HepG2 (cell line): ENCODE data around the gene TYMS. TPM values are rescaled to one million over a fixed set of nuclear protein-coding genes. Genes with fewer than 3 reads are reported as not detected.

Source experiments
- BCL3 ChIP-seq: sonication (generic); formaldehyde crosslinking; IDR thresholded peaks from 2 replicates; pipeline ENCODE4 v1.5.1; 2020; ENCODE audit warnings: mild to moderate bottlenecking, missing genetic modification reagents, moderate library complexity
- CEBPB ChIP-seq: IDR thresholded peaks from 2 replicates; pipeline ENCODE4 v1.6.1; 2011; ENCODE audit warnings: low read depth, low read length, improper control_type of control experiment, borderline replicate concordance
- EHMT2 ChIP-seq: fragments of 200-600 bp; sonication (generic); IDR thresholded peaks from 2 replicates; pipeline ENCODE4 v1.7.0; 2017; ENCODE audit warnings: antibody characterized with exemption, low read depth, low read length, borderline replicate concordance
- HDAC2 ChIP-seq: sonication (generic); formaldehyde crosslinking; IDR thresholded peaks from 2 replicates; pipeline ENCODE4 v1.4.0; 2020; ENCODE audit warnings: missing genetic modification reagents
- HHEX ChIP-seq: IDR thresholded peaks from 2 replicates; pipeline ENCODE4 v1.6.1; 2016; ENCODE audit warnings: control low read depth
- HOXA7 ChIP-seq: sonication (generic); formaldehyde crosslinking; IDR thresholded peaks from 2 replicates; pipeline ENCODE4 v1.8.1; 2022; ENCODE audit warnings: mild to moderate bottlenecking, missing genetic modification reagents, moderate library complexity
- NFKB2 ChIP-seq: sonication (generic); formaldehyde crosslinking; IDR thresholded peaks from 2 replicates; pipeline ENCODE4 v1.4.0; 2020; ENCODE audit warnings: missing genetic modification reagents, borderline replicate concordance
- PBX3 ChIP-seq: sonication (generic); formaldehyde crosslinking; IDR thresholded peaks from 2 replicates; pipeline ENCODE4 v1.8.1; 2023; ENCODE audit warnings: missing genetic modification reagents, inconsistent platforms, borderline replicate concordance
- SAFB2 ChIP-seq: sonication (generic); formaldehyde crosslinking; IDR thresholded peaks from 2 replicates; pipeline ENCODE4 v1.5.1; 2020; ENCODE audit warnings: missing genetic modification reagents, low read depth, mild to moderate bottlenecking, borderline replicate concordance
- ZBED4 ChIP-seq: sonication (generic); formaldehyde crosslinking; IDR thresholded peaks from 2 replicates; pipeline ENCODE4 v1.4.0; 2020; ENCODE audit warnings: missing genetic modification reagents, borderline replicate concordance
- ZBTB25 ChIP-seq: IDR thresholded peaks from 2 replicates; pipeline ENCODE4 v1.6.1; 2018; ENCODE audit warnings: missing genetic modification reagents
- ZBTB46 ChIP-seq: sonication (generic); formaldehyde crosslinking; IDR thresholded peaks from 2 replicates; pipeline ENCODE4 v1.4.0; 2020; ENCODE audit warnings: mild to moderate bottlenecking, missing genetic modification reagents, borderline replicate concordance
- ZFP36 ChIP-seq: fragments of 150-350 bp; IDR thresholded peaks from 2 replicates; pipeline ENCODE4 v1.6.1; 2018; ENCODE audit warnings: borderline replicate concordance, low read length, low read depth; ENCODE audit not compliant: partially characterized antibody
- ZMYM3 ChIP-seq: sonication (generic); formaldehyde crosslinking; IDR thresholded peaks from 2 replicates; pipeline ENCODE4 v1.5.1; 2020; ENCODE audit warnings: mild to moderate bottlenecking, missing genetic modification reagents
- ZNF20 ChIP-seq: sonication (generic); formaldehyde crosslinking; IDR thresholded peaks from 2 replicates; pipeline ENCODE4 v1.4.0; 2020; ENCODE audit warnings: mild to moderate bottlenecking, moderate library complexity, missing genetic modification reagents
- ZNF331 ChIP-seq: sonication (generic); formaldehyde crosslinking; IDR thresholded peaks from 2 replicates; pipeline ENCODE4 v1.4.0; 2020; ENCODE audit warnings: missing genetic modification reagents
- ZNF44 ChIP-seq: sonication (generic); formaldehyde crosslinking; IDR thresholded peaks from 2 replicates; pipeline ENCODE4 v1.5.1; 2020; ENCODE audit warnings: mild to moderate bottlenecking, missing genetic modification reagents
- ZNF468 ChIP-seq: sonication (generic); formaldehyde crosslinking; IDR thresholded peaks from 2 replicates; pipeline ENCODE4 v1.8.0; 2022; ENCODE audit warnings: mild to moderate bottlenecking, moderate library complexity, missing genetic modification reagents
- ZNF558 ChIP-seq: sonication (generic); formaldehyde crosslinking; IDR thresholded peaks from 2 replicates; pipeline ENCODE4 v1.9.0; 2022; ENCODE audit warnings: mild to moderate bottlenecking, missing genetic modification reagents, borderline replicate concordance
- polyA plus RNA-seq, 8 experiments: library from polyadenylated mRNA; depleted of rRNA in 3 of 8; stranded (reverse) in 7 of 8; unstranded in 1 of 8; fragments of >200 nt; fragmentation: Illumina TruSeq in 4 of 8; extraction: Trizol in 4 of 8; gene quantifications; 2 replicates each; pipeline versions ENCODE4 v1.2.1 to v1.2.3, GENCODE V29; 2011 to 2016; ENCODE audit warnings: low read depth in 4 of 8, missing spikeins in 1 of 8, mixed read lengths in 1 of 8; ENCODE audit not compliant: insufficient read depth in 1 of 8
- total RNA-seq, 5 experiments: library from RNA; depleted of rRNA; stranded (reverse); fragments of >200 nt; fragmentation: Illumina TruSeq; extraction: Trizol; gene quantifications; 2 replicates each; pipeline ENCODE4 v1.2.3, GENCODE V29; 2016; ENCODE audit warnings: low read depth in 1 of 5

Gene TYMS
- total and polyA plus RNA-seq, 2 of the 13 experiments (the other 11 are each of a cell fraction or from before 2014, with no cell fraction given): 80.1 to 106 TPM

GRCh38 chr18:711657-712400 is 54.4 kb downstream of the TYMS start (continued):
- TF ChIP-seq ZBED4 (CRISPR knock-in tag): no peak
- TF ChIP-seq ZFP36: peak; percentile 43
- TF ChIP-seq ZBTB46 (CRISPR knock-in tag): 0 out of 2 replicates have a peak, but pooled peaks have one; percentile 3
- TF ChIP-seq EHMT2: no peak
- no peak for TF ChIP-seq HHEX (CRISPR knock-in tag)
- no peak for TF ChIP-seq ZNF20 (CRISPR knock-in tag)
- 0 out of 2 replicates have a peak, but pooled peaks have one; percentile 70 for TF ChIP-seq BCL3
- 0 out of 2 replicates have a peak, but pooled peaks have one; percentile 8 for TF ChIP-seq PBX3 (CRISPR knock-in tag)
- TF ChIP-seq ZBTB25 (CRISPR knock-in tag): no peak
- peak; percentile 87 for TF ChIP-seq ZMYM3 (CRISPR knock-in tag)
- TF ChIP-seq HOXA7 (CRISPR knock-in tag): 0 out of 2 replicates have a peak, but pooled peaks have one; percentile 35
- no peak for TF ChIP-seq ZNF44 (CRISPR knock-in tag)
- peak; percentile 14; the same call in 1 of the 2 replicates for TF ChIP-seq NFKB2 (CRISPR knock-in tag)
- peak; percentile 34; the same call in 1 of the 2 replicates for TF ChIP-seq HDAC2
- no peak; the same call in 1 of the 2 replicates for TF ChIP-seq SAFB2 (CRISPR knock-in tag)
- peak; percentile 12; the same call in 1 of the 2 replicates for TF ChIP-seq CEBPB
- TF ChIP-seq ZNF468 (CRISPR knock-in tag): no peak
- TF ChIP-seq ZNF558 (CRISPR knock-in tag): 0 out of 2 replicates have a peak, but pooled peaks have one; percentile 12
- TF ChIP-seq ZNF331 (CRISPR knock-in tag): no peak
